GM19455 (cell line): ENCODE measurements around the gene PEX11G.
"Not testable (repeated sequence)": the region's sequence is repeated elsewhere in the genome, so short reads cannot be mapped to it uniquely, and the experiment has no call there.

Experiments used
- ATAC-seq: cut with Tn5 transposase; IDR thresholded peaks from one replicate; pipeline ENCODE4 v1.9.1; 2021; ENCODE audit not compliant: unreplicated experiment

The PEX11G gene

DNA sequence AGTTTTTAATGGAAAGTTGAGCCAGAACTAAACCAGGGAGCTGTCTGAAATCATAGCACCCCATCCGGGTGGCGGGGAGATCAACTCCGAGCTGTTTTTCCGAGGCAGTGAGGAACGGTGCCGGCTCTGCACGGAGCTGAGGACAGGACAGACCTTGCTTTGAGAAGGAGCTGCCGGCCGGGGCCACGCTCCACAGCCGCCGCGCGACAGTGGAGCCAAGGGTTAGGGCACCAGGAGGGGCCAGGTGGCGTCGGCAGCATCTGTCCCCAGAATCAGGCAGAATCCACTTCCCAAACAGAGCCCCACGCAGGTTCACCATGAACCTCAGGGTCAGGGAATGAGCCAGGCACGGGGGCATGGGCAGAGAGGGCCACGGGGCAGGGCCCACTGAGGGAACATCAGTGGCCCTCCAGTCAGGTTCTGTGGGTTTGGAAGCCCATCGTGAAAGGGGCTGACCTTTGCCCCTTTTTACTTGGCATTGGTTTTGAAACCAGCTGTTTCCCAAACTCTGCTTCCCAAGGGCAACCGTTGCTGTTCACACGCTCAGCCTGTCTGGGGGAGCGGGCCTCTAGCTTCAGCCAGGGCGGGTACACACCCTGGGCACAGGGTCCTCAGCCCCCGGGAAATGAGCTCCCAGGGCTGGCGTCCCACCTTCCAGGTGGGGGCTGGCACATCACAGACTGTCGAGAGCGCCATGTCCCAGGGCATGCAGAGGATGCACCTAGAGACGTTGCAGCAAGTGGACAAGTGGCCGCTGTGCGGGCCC, 18.1 kb downstream of the PEX11G start:
- ATAC-seq: no peak

DNA sequence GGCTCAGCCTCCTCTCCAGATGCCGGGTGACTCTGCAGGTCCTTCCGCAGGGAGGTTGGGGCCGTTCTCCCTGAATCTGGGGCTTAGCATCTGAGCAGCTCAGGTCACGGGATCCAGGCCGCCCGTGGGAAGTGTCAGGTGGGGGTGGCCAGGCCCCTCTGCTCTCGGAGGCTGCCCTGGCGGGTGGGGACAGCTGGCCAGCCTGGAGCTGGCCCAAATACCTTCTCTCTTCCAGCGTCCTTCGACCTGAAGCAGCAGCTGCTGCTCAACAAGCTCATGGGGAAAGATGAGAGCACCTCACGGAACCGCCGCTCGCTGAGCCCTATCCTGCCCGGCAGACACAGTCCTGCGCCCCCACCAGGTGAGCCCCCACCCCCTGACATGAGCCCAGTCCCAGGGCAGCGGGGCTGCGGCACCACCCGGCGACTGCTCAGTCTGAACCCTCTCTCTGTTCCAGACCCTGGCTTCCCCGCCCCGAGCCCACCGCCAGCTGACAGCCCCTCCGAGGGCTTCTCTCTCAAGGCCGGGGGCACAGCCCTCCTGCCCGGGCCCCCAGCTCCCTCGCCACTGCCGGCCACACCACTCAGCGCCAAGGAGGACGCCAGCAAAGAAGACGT, 19.1 kb downstream of the PEX11G start:
- ATAC-seq: no peak

DNA sequence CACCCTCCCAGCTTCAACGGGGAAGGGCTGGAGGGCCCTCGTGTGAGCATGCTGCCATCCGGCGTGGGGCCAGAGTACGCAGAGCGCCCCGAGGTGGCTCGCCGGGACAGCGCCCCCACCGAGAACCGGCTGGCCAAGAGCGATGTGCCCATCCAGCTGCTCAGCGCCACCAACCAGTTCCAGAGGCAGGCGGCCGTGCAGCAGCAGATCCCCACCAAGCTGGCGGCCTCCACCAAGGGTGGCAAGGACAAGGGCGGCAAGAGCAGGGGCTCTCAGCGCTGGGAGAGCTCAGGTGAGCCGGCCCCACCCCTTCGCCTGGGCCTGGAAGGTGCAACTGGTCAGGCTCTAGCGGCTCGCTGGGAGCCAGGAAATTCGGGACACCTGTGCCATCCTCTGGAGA, 20.0 kb downstream of the PEX11G start:
- ATAC-seq: no peak

DNA sequence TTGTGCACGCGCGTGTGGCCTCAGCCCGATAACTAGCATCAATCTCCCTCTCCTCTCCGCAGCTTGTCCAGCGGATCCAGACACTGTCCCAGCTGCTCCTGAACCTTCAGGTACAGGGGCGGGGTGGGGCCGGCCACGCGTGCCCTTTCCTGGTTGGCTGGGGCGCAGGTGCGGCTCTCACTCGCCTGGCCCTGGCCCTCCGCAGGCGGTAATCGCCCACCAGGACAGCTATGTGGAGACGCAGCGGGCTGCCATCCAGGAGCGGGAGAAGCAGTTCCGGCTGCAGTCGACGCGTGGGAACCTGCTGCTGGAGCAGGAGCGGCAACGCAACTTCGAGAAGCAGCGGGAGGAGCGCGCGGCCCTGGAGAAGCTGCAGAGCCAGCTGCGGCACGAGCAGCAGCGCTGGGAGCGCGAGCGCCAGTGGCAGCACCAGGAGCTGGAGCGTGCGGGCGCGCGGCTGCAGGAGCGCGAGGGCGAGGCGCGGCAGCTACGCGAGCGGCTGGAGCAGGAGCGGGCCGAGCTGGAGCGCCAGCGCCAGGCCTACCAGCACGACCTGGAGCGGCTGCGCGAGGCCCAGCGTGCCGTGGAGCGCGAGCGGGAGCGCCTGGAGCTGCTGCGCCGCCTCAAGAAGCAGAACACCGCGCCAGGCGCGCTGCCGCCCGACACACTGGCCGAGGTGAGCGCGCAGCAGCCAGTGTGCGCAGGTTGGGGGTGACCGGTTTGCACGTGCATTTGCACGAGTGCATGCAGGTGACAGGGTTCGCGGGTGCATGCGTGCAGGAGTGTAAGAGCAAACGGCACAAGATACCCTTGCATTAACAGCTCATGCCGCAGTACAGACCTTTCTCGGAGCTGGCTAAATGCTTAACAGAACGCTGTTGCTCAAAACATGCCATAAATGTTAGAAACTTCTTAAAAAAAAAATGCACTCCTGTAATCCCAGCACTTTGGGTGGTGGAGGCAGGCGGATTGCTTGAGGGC, 21.5 kb downstream of the PEX11G start:
- ATAC-seq: no peak

DNA sequence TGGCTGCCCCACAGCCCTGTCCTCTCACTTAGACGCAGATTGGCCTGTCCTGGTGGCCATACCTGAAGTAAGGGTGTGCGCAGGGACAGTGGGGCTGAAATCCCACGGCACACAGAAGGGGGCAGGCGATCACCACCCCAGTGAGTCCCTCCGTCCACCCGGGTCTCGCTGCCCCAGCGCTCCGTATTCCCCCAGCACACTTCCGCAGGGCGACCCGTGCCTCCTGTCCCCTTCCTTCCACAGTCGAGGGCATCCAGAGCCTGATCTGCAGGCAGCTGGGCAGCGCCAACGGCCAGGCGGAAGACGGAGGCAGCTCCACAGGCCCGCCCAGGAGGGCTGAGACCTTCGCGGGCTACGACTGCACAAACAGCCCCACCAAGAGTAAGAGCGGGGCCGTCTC, 25.3 kb downstream of the PEX11G start:
- ATAC-seq: no peak

DNA sequence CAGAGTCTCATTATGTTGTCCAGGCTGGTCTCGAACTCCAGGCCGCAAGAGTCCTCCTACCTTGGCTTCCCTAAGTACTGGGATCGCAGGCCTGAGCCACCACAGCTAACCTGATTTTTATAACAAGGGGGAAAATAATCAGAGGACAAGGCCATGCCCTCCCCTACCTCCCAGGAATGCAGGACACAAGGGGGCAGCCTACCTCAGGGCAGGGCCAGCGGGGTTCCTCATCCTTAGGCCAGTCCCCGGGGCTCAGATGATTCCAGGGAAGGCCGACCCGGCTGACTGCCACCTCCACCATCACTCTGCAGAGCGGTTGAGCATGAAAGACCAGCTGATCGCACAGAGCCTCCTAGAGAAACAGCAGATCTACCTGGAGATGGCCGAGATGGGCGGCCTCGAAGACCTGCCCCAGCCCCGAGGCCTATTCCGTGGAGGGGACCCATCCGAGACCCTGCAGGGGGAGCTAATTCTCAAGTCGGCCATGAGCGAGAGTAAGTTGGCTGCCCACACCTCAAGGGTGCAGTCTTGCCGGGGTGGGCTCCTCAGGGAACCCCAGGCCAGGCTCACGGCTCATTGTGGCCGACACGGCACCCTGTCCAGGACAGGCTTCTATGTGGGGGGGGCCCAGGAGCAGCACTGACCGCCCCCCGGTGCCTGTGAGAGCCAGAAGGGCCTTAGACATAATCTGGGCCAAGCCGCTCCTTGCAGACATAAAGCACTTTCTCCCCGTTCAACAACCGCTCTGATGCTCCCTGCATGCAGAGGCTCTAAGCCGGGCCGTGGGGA, 26.8 kb downstream of the PEX11G start:
- ATAC-seq: no peak

DNA sequence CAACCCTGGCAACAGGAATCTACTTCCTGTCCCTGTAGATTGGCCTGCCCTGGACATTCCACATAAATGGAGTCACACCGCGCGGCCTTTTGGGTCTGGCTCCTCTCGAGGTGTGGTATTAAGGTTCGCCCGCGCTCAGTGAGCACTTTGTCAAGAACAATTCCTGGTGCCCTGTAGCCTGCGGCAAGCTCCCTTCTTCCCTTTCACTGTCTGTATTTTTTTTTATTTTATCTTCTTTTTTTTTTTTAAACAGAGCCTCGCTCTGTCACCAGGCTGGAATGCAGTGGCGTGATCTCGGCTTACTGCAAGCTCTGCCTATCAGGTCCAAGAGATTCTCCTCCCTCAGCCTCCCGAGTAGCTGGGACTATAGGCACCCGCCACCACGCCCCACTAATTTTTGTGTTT, 28.3 kb downstream of the PEX11G start:
- no peak for ATAC-seq

DNA sequence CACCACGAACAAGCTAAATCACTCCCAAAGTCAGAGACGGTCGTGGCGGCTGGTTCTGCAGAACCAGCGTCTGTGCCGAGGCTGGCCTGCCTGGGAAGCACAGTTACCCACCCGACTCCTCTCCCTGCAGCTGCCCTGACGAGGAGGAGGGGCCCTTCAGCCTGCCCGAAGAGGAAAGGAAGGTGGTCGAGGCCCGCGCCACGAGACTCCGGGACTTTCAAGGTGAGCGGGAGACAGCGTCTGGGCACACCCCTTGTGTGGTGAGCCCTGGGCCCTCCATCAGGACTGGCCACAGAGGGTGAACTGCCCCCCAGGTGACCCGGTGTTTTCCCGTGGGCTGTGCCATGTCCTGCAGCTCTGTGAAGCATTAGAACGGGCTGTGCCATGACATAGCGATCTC, 29.1 kb downstream of the PEX11G start:
- ATAC-seq: no peak

DNA sequence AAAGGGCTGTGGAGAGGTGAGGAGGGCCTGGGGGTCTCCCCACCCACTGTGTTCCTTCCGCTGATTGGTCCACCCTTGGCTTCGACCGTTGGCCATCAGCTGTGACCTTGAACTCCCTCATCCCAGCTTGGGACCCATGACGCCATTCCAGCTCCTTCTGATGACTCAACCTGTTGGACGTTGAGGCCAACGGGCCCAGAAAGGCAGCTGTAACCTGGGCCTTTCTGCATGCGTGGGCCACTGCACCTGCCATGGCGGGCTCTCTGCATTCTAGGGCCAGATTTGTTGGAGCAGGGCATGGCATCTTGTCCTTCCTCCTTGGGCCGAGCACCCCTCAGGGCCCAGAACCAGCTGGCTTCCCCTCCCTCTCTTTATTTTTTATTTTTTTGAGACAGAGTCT, 30.2 kb downstream of the PEX11G start:
- ATAC-seq: no peak

DNA sequence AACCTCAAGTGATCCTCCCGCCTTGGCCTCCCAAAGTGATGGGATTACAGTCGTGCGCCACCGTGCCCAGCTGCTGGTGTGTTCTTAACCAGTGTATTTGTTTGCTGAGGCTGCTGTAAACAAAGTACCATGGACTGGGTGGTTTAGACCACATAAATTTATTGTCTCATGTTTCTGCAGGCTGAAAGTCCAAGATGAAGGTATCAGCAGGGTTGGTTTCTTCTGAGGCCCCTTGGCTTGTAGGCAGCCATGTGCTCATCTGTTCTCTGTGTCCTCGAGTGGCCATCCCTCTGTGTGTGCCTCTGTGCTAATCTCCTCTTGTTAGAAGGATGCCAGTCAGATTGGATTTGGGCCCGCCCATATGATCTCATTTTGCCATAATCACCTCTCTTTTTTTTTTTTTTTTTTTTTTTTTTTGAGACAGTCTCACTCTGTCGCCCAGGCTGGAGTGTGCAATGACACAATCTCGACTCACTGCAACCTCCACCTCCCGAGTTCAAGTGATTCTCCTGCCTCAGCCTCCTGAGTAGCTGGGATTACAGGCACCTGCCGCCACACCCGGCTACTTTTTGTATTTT, 31.8 kb downstream of the PEX11G start:
- ATAC-seq: no peak

DNA sequence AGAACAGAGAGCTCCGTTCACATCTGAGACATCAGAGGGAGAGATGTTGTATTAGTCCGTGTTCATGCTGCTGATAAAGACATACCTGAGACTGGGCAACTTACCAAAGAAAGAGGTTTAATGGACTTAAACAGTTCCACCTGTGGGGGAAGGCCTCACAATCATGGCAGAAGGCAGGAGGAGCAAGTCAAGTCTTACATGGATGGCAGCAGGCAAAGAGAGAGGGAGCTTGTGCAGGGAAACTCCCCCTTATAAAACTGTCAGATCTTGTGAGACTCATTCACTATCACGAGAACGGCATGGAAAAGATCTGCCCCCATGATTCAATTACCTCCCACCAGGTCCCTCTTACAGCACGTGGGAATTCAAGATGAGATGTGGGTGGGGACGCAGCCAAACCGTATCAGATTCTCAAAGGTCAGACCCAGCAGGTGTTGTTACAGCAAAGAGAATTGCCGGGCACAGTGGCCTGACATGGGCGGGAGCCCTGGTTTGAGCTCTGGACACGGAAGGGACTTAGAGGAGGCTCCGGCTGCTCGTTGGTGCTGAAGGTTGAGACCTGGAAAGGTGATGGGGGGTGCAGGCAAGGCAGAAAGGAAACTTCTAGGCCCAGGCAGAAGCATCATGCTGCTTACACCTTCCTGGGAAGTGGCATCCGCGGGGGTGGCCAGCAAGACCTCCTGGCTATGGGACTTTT, 33.1 kb downstream of the PEX11G start:
- no peak for ATAC-seq

DNA sequence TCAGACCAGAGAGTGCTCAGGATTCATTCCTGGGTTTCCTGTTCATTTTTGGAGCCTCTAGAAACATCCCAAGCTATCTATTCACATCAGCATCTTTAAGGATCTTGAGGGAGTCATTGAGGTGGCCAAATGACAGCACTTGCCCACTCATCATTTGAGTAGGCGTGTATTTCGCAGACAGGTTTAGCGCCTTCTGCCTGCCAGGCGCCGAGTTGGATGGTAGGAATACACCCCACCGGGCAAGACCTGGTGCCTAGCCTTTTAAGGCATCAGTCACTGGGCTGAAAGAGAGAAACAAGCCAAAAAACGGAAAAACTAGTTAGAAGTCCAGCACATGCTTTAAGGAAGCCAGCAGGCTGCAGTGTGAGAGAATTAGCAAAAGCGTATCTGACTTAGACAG, 33.8 kb downstream of the PEX11G start:
- no peak for ATAC-seq

DNA sequence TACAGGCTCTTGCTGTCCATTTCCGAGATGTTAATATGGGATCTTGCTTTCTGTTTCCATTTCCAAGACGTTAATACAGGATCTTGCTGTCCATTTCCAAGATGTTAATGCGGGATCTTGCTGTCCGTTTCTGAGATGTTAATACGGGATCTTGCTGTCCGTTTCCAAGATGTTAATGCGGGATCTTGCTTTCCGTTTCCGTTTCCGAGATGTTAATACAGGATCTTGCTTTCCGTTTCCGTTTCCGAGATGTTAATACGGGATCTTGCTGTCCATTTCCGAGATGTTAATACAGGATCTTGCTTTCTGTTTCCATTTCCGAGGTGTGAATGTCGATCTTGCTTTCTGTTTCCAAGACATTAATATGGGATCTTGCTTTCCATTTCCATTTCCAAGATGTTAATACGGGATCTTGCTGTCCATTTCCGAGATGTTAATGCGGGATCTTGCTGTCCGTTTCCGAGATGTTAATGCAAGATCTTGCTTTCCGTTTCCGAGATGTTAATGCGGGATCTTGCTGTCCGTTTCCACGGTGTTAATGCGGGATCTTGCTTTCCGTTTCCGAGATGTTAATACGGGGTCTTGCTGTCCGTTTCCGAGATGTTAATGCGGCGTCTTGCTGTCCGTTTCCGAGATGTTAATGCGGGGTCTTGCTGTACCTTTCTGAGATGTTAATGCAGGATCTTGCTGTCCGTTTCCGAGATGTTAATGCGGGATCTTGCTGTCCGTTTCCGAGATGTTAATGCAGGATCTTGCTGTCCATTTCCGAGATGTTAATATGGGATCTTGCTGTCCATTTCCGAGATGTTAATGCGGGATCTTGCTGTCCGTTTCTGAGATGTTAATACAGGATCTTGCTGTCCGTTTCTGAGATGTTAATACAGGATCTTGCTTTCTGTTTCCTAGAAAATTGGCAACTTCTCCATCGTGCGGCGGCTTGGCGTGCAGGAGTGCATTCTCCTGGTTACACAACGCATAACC, 38.3 kb downstream of the PEX11G start:
- ATAC-seq: no peak

DNA sequence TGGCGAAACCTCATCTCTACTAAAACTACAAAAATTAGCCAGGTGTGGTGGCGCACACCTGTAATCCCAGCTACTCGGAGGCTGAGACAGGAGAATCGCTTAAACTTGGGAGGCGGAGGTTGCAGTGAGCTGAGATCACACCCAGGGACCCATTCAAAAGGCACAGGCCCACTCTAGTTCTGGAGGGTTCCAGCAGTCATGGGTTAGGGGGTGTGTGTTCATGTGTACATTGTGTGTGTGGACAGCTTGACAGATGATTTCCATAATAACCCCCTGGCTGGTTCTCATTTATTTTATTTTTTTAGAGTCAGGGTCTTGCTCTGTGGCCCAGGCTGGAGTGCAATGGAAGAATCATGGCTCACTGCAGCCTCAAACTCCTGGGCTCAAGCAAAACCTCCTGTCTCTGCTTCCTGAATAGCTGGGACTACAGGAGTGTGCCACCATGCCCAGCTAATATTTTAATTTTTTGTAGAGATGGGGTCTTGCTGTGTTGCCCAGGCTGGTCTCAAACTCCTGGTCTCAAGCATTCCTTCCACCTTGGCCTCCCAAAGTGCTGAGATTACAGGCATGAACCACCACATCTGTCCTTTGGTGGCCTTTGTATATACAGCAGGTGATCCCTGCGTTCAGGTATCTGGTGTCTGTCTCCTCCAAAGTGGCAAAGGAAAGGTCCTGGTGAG, 39.3 kb downstream of the PEX11G start:
- not testable (repeated sequence) for ATAC-seq

DNA sequence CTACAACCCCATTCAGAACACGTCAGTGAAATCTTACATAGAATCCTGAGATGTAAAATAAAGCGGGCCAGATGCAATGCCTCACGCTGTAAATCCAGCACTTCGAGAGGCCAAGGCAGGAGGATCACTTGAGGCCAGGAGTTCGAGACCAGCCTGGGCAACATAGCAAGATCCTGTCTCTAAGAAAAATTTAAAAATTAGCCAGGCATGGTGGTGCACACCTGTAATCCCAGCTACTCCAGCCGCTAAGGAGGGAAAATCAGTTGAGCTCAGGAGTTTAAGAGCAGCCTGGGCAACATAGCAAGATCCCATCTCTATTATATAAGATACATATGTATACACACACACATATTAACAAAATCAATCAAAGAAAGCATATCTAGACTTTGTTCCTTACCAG, 41.2 kb downstream of the PEX11G start:
- ATAC-seq: no peak

DNA sequence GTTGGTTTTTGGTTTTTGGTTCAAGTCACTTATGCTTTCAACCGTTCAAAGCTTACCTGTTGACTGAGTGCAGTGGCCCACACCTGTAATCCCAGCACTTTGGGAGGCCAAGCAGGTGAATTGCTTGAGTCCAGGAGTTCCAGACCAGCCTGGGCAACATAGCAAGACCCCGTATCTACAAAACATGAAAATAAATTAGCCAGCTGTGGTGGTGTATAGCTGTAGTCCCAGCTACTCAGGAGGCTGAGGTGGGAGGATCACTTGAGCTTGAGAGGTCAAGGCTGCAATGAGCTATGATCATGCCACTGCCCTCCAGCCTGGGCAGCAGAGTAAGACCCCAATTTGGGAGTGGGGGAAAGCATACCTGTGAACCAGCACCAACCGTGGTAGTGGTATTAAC, 43.7 kb downstream of the PEX11G start:
- no peak for ATAC-seq

DNA sequence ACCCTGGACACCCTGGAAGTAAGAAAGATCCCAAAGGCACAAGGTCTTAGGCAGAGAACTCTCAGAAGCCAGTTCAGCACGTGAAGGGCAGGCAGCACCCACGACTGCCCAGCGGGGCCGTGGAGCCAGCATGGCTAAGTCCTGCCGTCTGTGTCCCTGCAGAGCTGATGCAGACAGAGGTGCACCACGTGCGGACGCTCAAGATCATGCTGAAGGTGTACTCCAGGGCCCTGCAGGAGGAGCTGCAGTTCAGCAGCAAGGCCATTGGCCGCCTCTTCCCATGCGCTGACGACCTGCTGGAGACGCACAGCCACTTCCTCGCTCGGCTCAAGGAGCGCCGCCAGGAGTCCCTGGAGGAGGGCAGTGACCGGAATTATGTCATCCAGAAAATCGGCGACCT, 44.8 kb downstream of the PEX11G start:
- no peak for ATAC-seq

DNA sequence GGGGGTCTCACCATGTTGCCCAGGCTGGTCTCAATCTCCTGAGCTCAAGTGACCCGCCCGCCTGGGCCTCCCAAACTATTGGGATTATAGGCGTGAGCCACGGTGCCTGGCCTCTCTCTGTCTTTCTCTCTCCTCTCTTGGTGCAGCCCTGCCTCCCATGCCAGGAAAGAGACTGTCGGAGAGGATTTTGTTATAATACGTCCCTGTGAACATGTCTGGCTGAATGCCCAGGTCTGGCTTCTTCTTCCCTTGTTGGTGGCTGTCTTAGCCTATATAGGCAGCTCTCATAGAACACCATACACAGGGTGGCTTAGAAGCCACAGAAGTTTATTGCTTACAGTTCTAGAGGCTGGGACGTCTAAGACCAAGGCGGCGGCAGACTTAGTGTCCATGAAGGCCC, 46.4 kb downstream of the PEX11G start:
- ATAC-seq: no peak
